ENCODE measurements around the gene BCL11A. TPM values are rescaled to one million over a fixed set of nuclear protein-coding genes. Genes with fewer than 3 reads are reported as not detected.

BCL11A gene
- total RNA-seq, 1 donor from 2014 or later: 4.4 TPM

- no peak for DNase-seq (ENCODE audit: low read depth)
- no peak for TF ChIP-seq CTCF (conservative IDR thresholded peaks at IDR 0.05; ENCODE audit: low read depth, low read length)
- no peak overlapping the region for H3K4me3 ChIP-seq (ENCODE audit: low read depth, low read length)
These were observed 79.2 kb downstream of the BCL11A start for GRCh38 chr2:60474301-60474700.

- no peak for TF ChIP-seq CTCF (conservative IDR thresholded peaks at IDR 0.05; ENCODE audit: low read depth, low read length)
- no peak for DNase-seq (ENCODE audit: low read depth)
- H3K4me3 ChIP-seq (ENCODE audit: low read depth, low read length): no peak overlapping the region
These were observed 79.9 kb downstream of the BCL11A start for GRCh38 chr2:60473546-60473945.

GRCh38 chr2:60472663-60473289 is 80.7 kb downstream of the BCL11A start:
- DNase-seq (ENCODE audit: low read depth): no peak
- no peak overlapping the region for H3K4me3 ChIP-seq (ENCODE audit: low read depth, low read length)
- no peak for TF ChIP-seq CTCF (conservative IDR thresholded peaks at IDR 0.05; ENCODE audit: low read depth, low read length)

- no peak overlapping the region for H3K4me3 ChIP-seq (ENCODE audit: low read depth, low read length)
- no peak for TF ChIP-seq CTCF (conservative IDR thresholded peaks at IDR 0.05; ENCODE audit: low read depth, low read length)
- DNase-seq (ENCODE audit: low read depth): no peak
These were observed 81.4 kb downstream of the BCL11A start for GRCh38 chr2:60472041-60472440.

- no peak overlapping the region for H3K4me3 ChIP-seq (ENCODE audit: low read depth, low read length)
- no peak for TF ChIP-seq CTCF (conservative IDR thresholded peaks at IDR 0.05; ENCODE audit: low read depth, low read length)
These were observed 83.1 kb downstream of the BCL11A start for GRCh38 chr2:60470340-60470739.

GRCh38 chr2:60469536-60470317 is 83.7 kb downstream of the BCL11A start:
- DNase-seq (ENCODE audit: low read depth): no peak
- no peak for TF ChIP-seq CTCF (conservative IDR thresholded peaks at IDR 0.05; ENCODE audit: low read depth, low read length)
- no peak overlapping the region for H3K4me3 ChIP-seq (ENCODE audit: low read depth, low read length)

More at GRCh38 chr2:60470340-60470739, 83.1 kb downstream of the BCL11A start:
- no peak for DNase-seq (ENCODE audit: low read depth)

Data from epithelial cell of proximal tubule (primary cell).